Spinal cord (tissue), 10 donors: Measurements from ENCODE around the gene ALDH8A1. TPM values are rescaled to one million over a fixed set of nuclear protein-coding genes. Genes with fewer than 3 reads are reported as not detected.

ENCODE experiments used
- DNase-seq, 6 donors: peaks; one replicate each; pipeline versions ENCODE4 v3.0.0 to v3.0.0-alpha.2; 2013 to 2015; ENCODE audit warnings: low spot score in 6 of 6, low read depth in 4 of 6
- H3K27ac ChIP-seq: one replicate; pipeline ENCODE4 v1.5.1; 2013; ENCODE audit warnings: low read depth, low read length, control low read depth
- H3K27me3 ChIP-seq: one replicate; pipeline ENCODE4 v1.6.1; 2013; ENCODE audit warnings: low read length; ENCODE audit not compliant: control insufficient read depth, insufficient read depth
- H3K36me3 ChIP-seq: one replicate; pipeline ENCODE4 v1.6.1; 2013; ENCODE audit warnings: low read length; ENCODE audit not compliant: control insufficient read depth, insufficient read depth
- H3K4me1 ChIP-seq: one replicate; pipeline ENCODE4 v1.6.1; 2013; ENCODE audit warnings: low read length; ENCODE audit not compliant: control insufficient read depth, insufficient read depth
- H3K4me3 ChIP-seq: one replicate; pipeline ENCODE4 v1.5.1; 2013; ENCODE audit warnings: low read depth, low read length, control low read depth
- H3K9me3 ChIP-seq: one replicate; pipeline ENCODE4 v1.6.1; 2013; ENCODE audit warnings: low read length; ENCODE audit not compliant: control insufficient read depth, insufficient read depth
- WGBS: methylation state at CpG from one replicate; pipeline ENCODE4 v1.1.5; 2013; ENCODE audit warnings: missing lambda C conversion rate; ENCODE audit not compliant: insufficient coverage; 5-methylcytosine and 5-hydroxymethylcytosine counted together
- polyA plus RNA-seq, 2 donors: library from polyadenylated mRNA; unstranded; fragments of 120-200 nt; gene quantifications; one replicate each; pipeline ENCODE4 v1.2.1, GENCODE V29; 2013; ENCODE audit not compliant: insufficient read length in 2 of 2
- total RNA-seq, 2 donors: library from RNA; depleted of rRNA in 1 of 2; stranded (reverse); fragments of 120-200 nt in 1 of 2; fragments of >200 nt in 1 of 2; gene quantifications; one replicate each; pipeline versions ENCODE4 v1.2.3 to v1.2.4, GENCODE V29; 2013 to 2014
- donor health status: healthy.

The ALDH8A1 gene
- total and polyA plus RNA-seq, 4 donors, result 1.1 to 3.0 (median 1.6) TPM

GRCh38 chr6:134980846-134981245, 30.9 kb upstream of the ALDH8A1 start:
- H3K4me1 ChIP-seq, result no peaks in the 10 kb centered on the region
- no peak overlapping the region for H3K27ac ChIP-seq

DNA sequence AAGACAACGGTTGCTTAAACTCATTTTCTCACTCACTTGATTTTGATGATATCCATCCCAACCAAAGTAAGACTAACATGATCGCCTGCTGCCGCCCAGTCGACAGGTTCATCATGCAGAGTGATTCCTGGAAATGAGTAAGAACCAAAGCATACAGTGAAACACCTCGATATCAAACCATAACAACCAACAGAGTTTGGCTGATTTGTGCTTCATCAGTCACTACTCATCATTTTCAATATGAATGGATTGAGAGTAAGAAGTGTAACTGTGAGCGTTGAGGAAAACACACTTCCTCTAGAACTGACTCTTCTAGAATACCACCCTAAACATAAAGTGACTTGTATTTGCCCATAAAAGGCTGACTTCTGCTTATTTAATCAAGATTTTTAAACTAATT, 29.2 kb upstream of the ALDH8A1 start:
- Histone ChIP-seq H3K27ac (no peak overlapping the region), H3K4me1 (no peaks in the 10 kb centered on the region), H3K36me3 (peaks cover 7% of the 10 kb centered on the region), H3K9me3 (peaks cover 2% of the 10 kb centered on the region), H3K27me3 (no peaks in the 10 kb centered on the region), H3K4me3 (no peak overlapping the region)
- WGBS, result no CpG with 5 or more reads among the region's 6 CpGs
- DNase-seq, result no peak

More at GRCh38 chr6:134980846-134981245, 30.9 kb upstream of the ALDH8A1 start:
- Histone ChIP-seq H3K27me3 (no peaks in the 10 kb centered on the region), H3K36me3 (peaks cover 7% of the 10 kb centered on the region), H3K9me3 (no peaks in the 10 kb centered on the region), H3K4me3 (no peak overlapping the region)
- WGBS, result no CpG with 5 or more reads among the region's 1 CpG
- DNase-seq, result no peak

GRCh38 chr6:134974370-134974769, 24.5 kb upstream of the ALDH8A1 start:
- no peaks in the 10 kb centered on the region for H3K4me1 ChIP-seq
- no CpG with 5 or more reads among the region's 1 CpG for WGBS
- peaks cover 2% of the 10 kb centered on the region for H3K9me3 ChIP-seq
- no peaks in the 10 kb centered on the region for H3K27me3 ChIP-seq
- H3K4me3 ChIP-seq, result no peak overlapping the region
- H3K27ac ChIP-seq, result no peak overlapping the region
- H3K36me3 ChIP-seq, result peaks cover 3% of the 10 kb centered on the region
- no peak for DNase-seq

GRCh38 chr6:134967711-134968110, 17.8 kb upstream of the ALDH8A1 start:
- Histone ChIP-seq H3K27ac (no peak overlapping the region), H3K4me3 (no peak overlapping the region), H3K27me3 (no peaks in the 10 kb centered on the region), H3K9me3 (no peaks in the 10 kb centered on the region), H3K4me1 (no peaks in the 10 kb centered on the region), H3K36me3 (peaks cover 7% of the 10 kb centered on the region)
- DNase-seq, result no peak
- no CpG with 5 or more reads among the region's 1 CpG for WGBS

GRCh38 chr6:134964451-134965203, 14.7 kb upstream of the ALDH8A1 start:
- H3K27ac ChIP-seq, result no peak overlapping the region
- no CpG with 5 or more reads among the region's 1 CpG for WGBS
- no peak for DNase-seq

GRCh38 chr6:134962421-134962820, 12.5 kb upstream of the ALDH8A1 start:
- Histone ChIP-seq H3K27ac (no peak overlapping the region), H3K9me3 (peaks cover 3% of the 10 kb centered on the region)

More at GRCh38 chr6:134964451-134965203, 14.7 kb upstream of the ALDH8A1 start:
- peaks cover 4% of the 10 kb centered on the region for H3K36me3 ChIP-seq
- peaks cover 2% of the 10 kb centered on the region for H3K9me3 ChIP-seq
- H3K4me3 ChIP-seq, result no peak overlapping the region
- no peaks in the 10 kb centered on the region for H3K4me1 ChIP-seq
- no peaks in the 10 kb centered on the region for H3K27me3 ChIP-seq

DNA sequence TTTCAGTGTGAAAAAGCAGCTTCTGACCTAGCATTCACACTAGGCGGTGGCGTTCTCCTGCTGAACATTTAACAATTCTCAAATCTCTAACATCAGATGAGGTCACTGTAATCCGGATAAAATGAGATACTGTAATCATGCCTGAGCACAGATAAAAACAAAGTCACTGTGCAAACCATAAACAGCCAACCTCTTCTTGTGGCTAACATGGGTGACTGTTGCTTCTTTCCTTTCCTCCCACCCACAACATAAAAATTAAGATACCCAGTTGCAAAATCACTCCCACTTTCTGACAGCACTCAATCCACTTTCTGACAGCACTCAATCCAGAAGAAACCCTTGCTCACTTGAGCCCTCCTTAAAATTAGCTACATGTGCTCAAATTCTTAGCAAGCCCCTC, 11.5 kb upstream of the ALDH8A1 start:
- 100% methylated on average over 1 of the region's 3 CpGs for WGBS

More at GRCh38 chr6:134962421-134962820, 12.5 kb upstream of the ALDH8A1 start:
- no peak for DNase-seq
- no peaks in the 10 kb centered on the region for H3K4me1 ChIP-seq
- H3K27me3 ChIP-seq, result no peaks in the 10 kb centered on the region
- H3K4me3 ChIP-seq, result no peak overlapping the region
- peaks cover 4% of the 10 kb centered on the region for H3K36me3 ChIP-seq

GRCh38 chr6:134959603-134960002, 9.7 kb upstream of the ALDH8A1 start:
- Histone ChIP-seq H3K36me3 (peaks cover 4% of the 10 kb centered on the region), H3K4me3 (no peak overlapping the region), H3K9me3 (peaks cover 3% of the 10 kb centered on the region), H3K27ac (no peak overlapping the region), H3K4me1 (no peaks in the 10 kb centered on the region), H3K27me3 (no peaks in the 10 kb centered on the region)
- DNase-seq, result no peak

More for the DNA sequence above, 11.5 kb upstream of the ALDH8A1 start:
- H3K27me3 ChIP-seq, result no peaks in the 10 kb centered on the region
- H3K9me3 ChIP-seq, result peaks cover 3% of the 10 kb centered on the region
- no peaks in the 10 kb centered on the region for H3K4me1 ChIP-seq
- H3K36me3 ChIP-seq, result peaks cover 4% of the 10 kb centered on the region
- no peak for DNase-seq
- H3K4me3 ChIP-seq, result no peak overlapping the region
- no peak overlapping the region for H3K27ac ChIP-seq

DNA sequence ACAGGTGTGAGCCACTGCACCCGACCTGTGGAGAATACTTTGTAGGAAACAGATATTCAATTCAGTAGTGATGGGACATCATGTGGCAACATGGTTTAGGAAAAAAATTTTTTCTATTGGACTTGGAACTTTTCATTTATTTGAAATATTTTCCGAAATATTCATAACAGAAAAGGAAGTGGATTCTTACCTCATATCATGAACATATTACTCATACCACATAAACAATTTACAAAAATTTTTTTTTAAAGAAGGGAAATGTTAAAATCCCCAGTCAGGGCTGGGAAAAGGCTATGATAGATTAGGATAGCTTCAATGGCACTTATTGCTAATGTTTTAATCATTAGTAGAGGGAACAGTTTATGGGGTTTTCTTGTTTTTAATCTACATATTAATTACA, 6.8 kb upstream of the ALDH8A1 start:
- 100% methylated on average over 1 of the region's 2 CpGs for WGBS
- H3K36me3 ChIP-seq, result no peaks in the 10 kb centered on the region

GRCh38 chr6:134956032-134956431, 6.1 kb upstream of the ALDH8A1 start:
- Histone ChIP-seq H3K27ac (no peak overlapping the region), H3K4me3 (no peak overlapping the region), H3K4me1 (no peaks in the 10 kb centered on the region), H3K27me3 (no peaks in the 10 kb centered on the region), H3K36me3 (no peaks in the 10 kb centered on the region), H3K9me3 (peaks cover 3% of the 10 kb centered on the region)
- no peak for DNase-seq
- 92% methylated on average over 2 of the region's 5 CpGs for WGBS

More for the DNA sequence above, 6.8 kb upstream of the ALDH8A1 start:
- no peak for DNase-seq
- peaks cover 3% of the 10 kb centered on the region for H3K9me3 ChIP-seq
- no peak overlapping the region for H3K4me3 ChIP-seq
- H3K4me1 ChIP-seq, result no peaks in the 10 kb centered on the region
- no peaks in the 10 kb centered on the region for H3K27me3 ChIP-seq
- no peak overlapping the region for H3K27ac ChIP-seq
